IMR-90 (cell line): ENCODE measurements around the gene ZDHHC21. TPM values are rescaled to one million over a fixed set of nuclear protein-coding genes. Genes with fewer than 3 reads are reported as not detected.

Experiments used
- ATAC-seq: fragments of 200-7000 bp; cut with Tn5 transposase; 2 replicates; pipeline ENCODE4 v1.9.1; 2020; ENCODE audit warnings: low read depth, mild to moderate bottlenecking, moderate library complexity
- BruUV-seq: library from RNA; stranded (reverse); fragments of 400-500 nt; replicated peaks from 2 replicates; lab custom pipeline; 2021; lab: Mats Ljungman, UMichigan
- CTCF ChIA-PET: fragments of 300-600 bp; formaldehyde crosslinking; extraction: SDS; loops from one replicate; lab custom pipeline; 2021; ENCODE audit warnings: antibody characterized with exemption; lab: Yijun Ruan, JAX
- POLR2A ChIA-PET: fragments of 300-600 bp; sonication (Branson Sonifier 250); formaldehyde crosslinking; loops from one replicate; lab custom pipeline; 2022; ENCODE audit warnings: antibody characterized with exemption; ENCODE audit not compliant: unreplicated experiment; lab: Charles Lee
- DNase-seq: peaks from one replicate; pipeline ENCODE4 v3.0.0; 2013
- H2AFZ ChIP-seq: replicated peaks from 2 replicates; pipeline ENCODE3; 2013; ENCODE audit warnings: low read length, mild to moderate bottlenecking; ENCODE audit not compliant: poor library complexity
- H2AK5ac ChIP-seq: 2 replicates; pipeline ENCODE4 v1.6.1; 2013; ENCODE audit warnings: low read depth, low read length, inconsistent platforms
- H2AK9ac ChIP-seq: replicated peaks from 2 replicates; pipeline ENCODE3; 2013; ENCODE audit warnings: mild to moderate bottlenecking, low read depth, low read length, moderate library complexity; ENCODE audit not compliant: poor library complexity
- H2BK120ac ChIP-seq: 2 replicates; pipeline ENCODE4 v1.6.1; 2013; ENCODE audit warnings: low read depth, low read length, inconsistent platforms
- H2BK15ac ChIP-seq: 3 replicates; pipeline ENCODE4 v1.6.1; 2013; ENCODE audit warnings: low read depth, low read length, inconsistent platforms
- H2BK20ac ChIP-seq: 2 replicates; pipeline ENCODE4 v1.6.1; 2013; ENCODE audit warnings: low read depth, mild to moderate bottlenecking, inconsistent platforms, low read length, moderate library complexity
- H2BK5ac ChIP-seq: 2 replicates; pipeline ENCODE4 v1.6.1; 2013; ENCODE audit warnings: mild to moderate bottlenecking, low read depth, low read length, inconsistent platforms; ENCODE audit not compliant: poor library complexity, severe bottlenecking
- H3K14ac ChIP-seq: replicated peaks from 2 replicates; pipeline ENCODE4 v1.6.1; 2013; ENCODE audit warnings: low read depth, low read length, inconsistent platforms
- H3K18ac ChIP-seq: 2 replicates; pipeline ENCODE4 v1.6.1; 2013; ENCODE audit warnings: low read depth, low read length, control low read depth
- H3K23ac ChIP-seq: 2 replicates; pipeline ENCODE4 v1.6.1; 2013; ENCODE audit warnings: low read depth, low read length, inconsistent platforms
- H3K27ac ChIP-seq: 2 replicates; pipeline ENCODE4 v1.5.1; 2013; ENCODE audit warnings: mild to moderate bottlenecking, control low read depth, low read length; ENCODE audit not compliant: insufficient read depth
- H3K27me3 ChIP-seq: 2 replicates; pipeline ENCODE4 v1.6.1; 2013; ENCODE audit warnings: low read length; ENCODE audit not compliant: control insufficient read depth, insufficient read depth
- H3K36me3 ChIP-seq: 2 replicates; pipeline ENCODE4 v1.6.1; 2013; ENCODE audit warnings: low read length, mixed read lengths; ENCODE audit not compliant: control insufficient read depth, insufficient read depth
- H3K4ac ChIP-seq: 2 replicates; pipeline ENCODE4 v1.6.1; 2013; ENCODE audit warnings: low read depth, low read length, inconsistent platforms
- H3K4me1 ChIP-seq: 2 replicates; pipeline ENCODE4 v1.6.1; 2013; ENCODE audit warnings: low read length, mixed read lengths; ENCODE audit not compliant: control insufficient read depth, insufficient read depth
- H3K4me2 ChIP-seq: 2 replicates; pipeline ENCODE4 v1.6.1; 2013; ENCODE audit warnings: low read depth, mild to moderate bottlenecking, control low read depth, low read length, moderate library complexity
- H3K4me3 ChIP-seq: 2 replicates; pipeline ENCODE4 v1.5.1; 2013; ENCODE audit warnings: low read depth, mild to moderate bottlenecking, control low read depth, low read length, moderate library complexity; ENCODE audit not compliant: insufficient read depth
- H3K56ac ChIP-seq: 2 replicates; pipeline ENCODE4 v1.6.1; 2013; ENCODE audit warnings: low read length, inconsistent platforms; ENCODE audit not compliant: insufficient read depth; ENCODE audit errors: extremely low read depth
- H3K79me1 ChIP-seq, 2 experiments: 2 replicates each; pipeline ENCODE4 v1.6.1; 2013; ENCODE audit warnings: low read length in 2 of 2, inconsistent platforms in 1 of 2, low read depth in 1 of 2
- H3K9ac ChIP-seq: 2 replicates; pipeline ENCODE4 v1.6.1; 2013; ENCODE audit warnings: low read depth, low read length, control low read depth
- H3K9me1 ChIP-seq: 2 replicates; pipeline ENCODE4 v1.6.1; 2013; ENCODE audit warnings: low read length, inconsistent platforms; ENCODE audit not compliant: insufficient read depth
- H3K9me3 ChIP-seq: 2 replicates; pipeline ENCODE4 v1.6.1; 2013; ENCODE audit warnings: low read length; ENCODE audit not compliant: control insufficient read depth, insufficient read depth
- H4K20me1 ChIP-seq: 2 replicates; pipeline ENCODE4 v1.6.1; 2013; ENCODE audit warnings: low read length, inconsistent platforms; ENCODE audit not compliant: insufficient read depth
- H4K5ac ChIP-seq: 2 replicates; pipeline ENCODE4 v1.6.1; 2013; ENCODE audit warnings: mild to moderate bottlenecking, low read depth, low read length, control low read depth
- H4K8ac ChIP-seq, 2 experiments: 2 replicates each; pipeline ENCODE4 v1.6.1; 2013; ENCODE audit warnings: low read depth in 2 of 2, low read length in 2 of 2, control low read depth in 1 of 2, inconsistent platforms in 1 of 2
- H4K91ac ChIP-seq: 2 replicates; pipeline ENCODE4 v1.6.1; 2013; ENCODE audit warnings: low read depth, low read length, inconsistent platforms; ENCODE audit not compliant: insufficient read depth
- BHLHE40 ChIP-seq: fragments of 150-350 bp; IDR thresholded peaks from 2 replicates; pipeline ENCODE4 v1.6.1; 2016; ENCODE audit warnings: mild to moderate bottlenecking, low read depth, low read length
- CEBPB ChIP-seq: IDR thresholded peaks from 2 replicates; pipeline ENCODE4 v1.6.1; 2012; ENCODE audit warnings: low read depth, low read length, improper control_type of control experiment
- CHD1 ChIP-seq: IDR thresholded peaks from 2 replicates; pipeline ENCODE4 v1.6.1; 2012; ENCODE audit warnings: low read depth, low read length, improper control_type of control experiment
- ELK1 ChIP-seq: fragments of 150-350 bp; IDR thresholded peaks from 2 replicates; pipeline ENCODE4 v1.6.1; 2016; ENCODE audit warnings: low read depth, mild to moderate bottlenecking, low read length, moderate library complexity, borderline replicate concordance
- FOS ChIP-seq: fragments of 150-350 bp; IDR thresholded peaks from 2 replicates; pipeline ENCODE4 v1.6.1; 2016; ENCODE audit warnings: low read depth, low read length
- MAFK ChIP-seq: IDR thresholded peaks from 2 replicates; pipeline ENCODE4 v1.6.1; 2012; ENCODE audit warnings: low read depth, low read length, improper control_type of control experiment
- MAZ ChIP-seq: IDR thresholded peaks from 2 replicates; pipeline ENCODE4 v1.6.1; 2012; ENCODE audit warnings: low read depth, mild to moderate bottlenecking, low read length, improper control_type of control experiment, moderate library complexity, borderline replicate concordance
- MXI1 ChIP-seq: IDR thresholded peaks from 2 replicates; pipeline ENCODE4 v1.6.1; 2012; ENCODE audit warnings: low read depth, mild to moderate bottlenecking, low read length, moderate library complexity, borderline replicate concordance
- NFE2L2 ChIP-seq: fragments of 150-350 bp; IDR thresholded peaks from 2 replicates; pipeline ENCODE4 v1.6.1; 2016; ENCODE audit warnings: low read depth, mild to moderate bottlenecking, low read length
- POLR2A ChIP-seq: IDR thresholded peaks from 2 replicates; pipeline ENCODE4 v1.6.1; 2012; ENCODE audit warnings: mild to moderate bottlenecking, low read depth, low read length
- RAD21 ChIP-seq: IDR thresholded peaks from 2 replicates; pipeline ENCODE4 v1.6.1; 2012; ENCODE audit warnings: low read length, improper control_type of control experiment
- RFX5 ChIP-seq: IDR thresholded peaks from 2 replicates; pipeline ENCODE4 v1.8.0; 2012; ENCODE audit warnings: low read depth, mild to moderate bottlenecking, low read length, moderate library complexity
- SMC3 ChIP-seq: fragments of 150-350 bp; IDR thresholded peaks from 2 replicates; pipeline ENCODE4 v1.6.1; 2016; ENCODE audit warnings: low read depth, mild to moderate bottlenecking, antibody characterized with exemption, low read length, moderate library complexity
- USF2 ChIP-seq: fragments of 150-350 bp; IDR thresholded peaks from 2 replicates; pipeline ENCODE4 v1.6.1; 2017; ENCODE audit warnings: mild to moderate bottlenecking, antibody characterized with exemption, low read length, low read depth
- WGBS, 2 experiments: methylation state at CpG; one replicate each; pipeline versions ENCODE4 v1.1.5 to v1.1.7; 2013; ENCODE audit warnings: missing lambda C conversion rate in 2 of 2; ENCODE audit not compliant: insufficient read length in 1 of 2; ENCODE audit errors: extremely low coverage in 2 of 2; 5-methylcytosine and 5-hydroxymethylcytosine counted together
- dilution Hi-C: fragments of 300-500 bp; cut with HindIII; formaldehyde crosslinking; loops from one replicate; pipeline ENCODE4 v1.14.3; 2018; ENCODE audit warnings: low sequenced_read_pairs; ENCODE audit not compliant: unreplicated experiment
- in situ Hi-C: fragments of 300-500 bp; cut with MboI; formaldehyde crosslinking; loops from 3 replicates; pipeline ENCODE4 v1.14.3; 2019; ENCODE audit warnings: low sequenced_read_pairs, inconsistent platforms, mixed read lengths
- intact Hi-C: fragments of 100-400 bp; cut with micrococcal nuclease; formaldehyde crosslinking; loops from 2 replicates; pipeline ENCODE4 v1.10.0; 2022
- polyA plus RNA-seq, 3 experiments: library from polyadenylated mRNA; depleted of rRNA; stranded (reverse); fragments of >200 nt; gene quantifications; 2 replicates each; pipeline ENCODE4 v1.2.3, GENCODE V29; 2012; ENCODE audit warnings: low replicate concordance in 1 of 3
- total RNA-seq: library from RNA; depleted of rRNA; stranded (reverse); fragments of >200 nt; gene quantifications from 2 replicates; pipeline ENCODE4 v1.2.3, GENCODE V29; 2012

ZDHHC21 gene
- total and polyA plus RNA-seq, 2 of the 4 experiments (the other 2 are of a cell fraction), result 2.8 to 4.5 TPM

GRCh38 chr9:14671377-14671776 is 21.9 kb downstream of the ZDHHC21 start:
- dilution Hi-C loops (no loop called here), intact Hi-C loops (no loop called here)

More at GRCh38 chr9:14671377-14671776, 21.9 kb downstream of the ZDHHC21 start:
- DNase-seq, result no peak
- 0 out of 2 replicates have a peak, but pooled peaks cover 2% of the 10 kb centered on the region for H3K9me1 ChIP-seq
- H4K5ac ChIP-seq, result no peak overlapping the region
- H3K36me3 ChIP-seq, result peaks cover 3% of the 10 kb centered on the region; the same call in 1 of the 2 replicates
- H2BK15ac ChIP-seq, result no peak overlapping the region
- no peak overlapping the region for H3K9ac ChIP-seq
- H4K8ac ChIP-seq, result no peak overlapping the region
- H3K27me3 ChIP-seq, result no peaks in the 10 kb centered on the region
- ATAC-seq, result no peak
- WGBS, 2 experiments, result no CpG with 5 or more reads among the region's 3 CpGs
- ChIA-PET POLR2A (no interaction called here), CTCF (interaction anchor here (0.6 to 1.5 kb wide), 2 partner anchors 10 to 26 kb away, joined by 3 to 6 read pairs; no protein-coding TSS in a partner anchor)
- no peak overlapping the region for H3K14ac ChIP-seq
- BruUV-seq, result no TSS peak
- no peaks in the 10 kb centered on the region for H3K9me3 ChIP-seq
- H3K18ac ChIP-seq, result no peak overlapping the region
- no peak overlapping the region for H2BK120ac ChIP-seq
- no peak overlapping the region for H3K4ac ChIP-seq
- no peak overlapping the region for H3K56ac ChIP-seq
- H3K27ac ChIP-seq, result no peak overlapping the region
- no peak overlapping the region for H2AK9ac ChIP-seq
- H3K4me2 ChIP-seq, result no peak overlapping the region
- in situ Hi-C loops, result no loop called here
- no peak overlapping the region for H2BK5ac ChIP-seq
- H3K4me3 ChIP-seq, result no peak overlapping the region
- H3K4me1 ChIP-seq, result no peaks in the 10 kb centered on the region
- H2AK5ac ChIP-seq, result no peak overlapping the region
- H2AFZ ChIP-seq, result no peak overlapping the region
- H3K23ac ChIP-seq, result no peak overlapping the region
- H4K91ac ChIP-seq, result no peak overlapping the region
- TF ChIP-seq MXI1 (no peak), MAFK (no peak), ELK1 (no peak), RFX5 (no peak), CEBPB (no peak), BHLHE40 (no peak), CHD1 (no peak), SMC3 (no peak), NFE2L2 (no peak), POLR2A (no peak), FOS (no peak), RAD21 (no peak), MAZ (no peak), USF2 (no peak)
- H2BK20ac ChIP-seq, result no peak overlapping the region
- peaks cover 0 to 4% of the 10 kb centered on the region in 2 experiments; a peak in 1 of 4 replicates for H3K79me1 ChIP-seq
- no peaks in the 10 kb centered on the region for H4K20me1 ChIP-seq
